Left forelimb (tissue), 1 donor: Measurements from ENCODE around the gene FBRS.
"Not testable (repeated sequence)": the region's sequence is repeated elsewhere in the genome, so short reads cannot be mapped to it uniquely, and the experiment has no call there.

Source experiments
- DNase-seq: peaks from one replicate; pipeline ENCODE4 v3.0.0-alpha.2; 2018; ENCODE audit warnings: low spot score

FBRS gene

DNA sequence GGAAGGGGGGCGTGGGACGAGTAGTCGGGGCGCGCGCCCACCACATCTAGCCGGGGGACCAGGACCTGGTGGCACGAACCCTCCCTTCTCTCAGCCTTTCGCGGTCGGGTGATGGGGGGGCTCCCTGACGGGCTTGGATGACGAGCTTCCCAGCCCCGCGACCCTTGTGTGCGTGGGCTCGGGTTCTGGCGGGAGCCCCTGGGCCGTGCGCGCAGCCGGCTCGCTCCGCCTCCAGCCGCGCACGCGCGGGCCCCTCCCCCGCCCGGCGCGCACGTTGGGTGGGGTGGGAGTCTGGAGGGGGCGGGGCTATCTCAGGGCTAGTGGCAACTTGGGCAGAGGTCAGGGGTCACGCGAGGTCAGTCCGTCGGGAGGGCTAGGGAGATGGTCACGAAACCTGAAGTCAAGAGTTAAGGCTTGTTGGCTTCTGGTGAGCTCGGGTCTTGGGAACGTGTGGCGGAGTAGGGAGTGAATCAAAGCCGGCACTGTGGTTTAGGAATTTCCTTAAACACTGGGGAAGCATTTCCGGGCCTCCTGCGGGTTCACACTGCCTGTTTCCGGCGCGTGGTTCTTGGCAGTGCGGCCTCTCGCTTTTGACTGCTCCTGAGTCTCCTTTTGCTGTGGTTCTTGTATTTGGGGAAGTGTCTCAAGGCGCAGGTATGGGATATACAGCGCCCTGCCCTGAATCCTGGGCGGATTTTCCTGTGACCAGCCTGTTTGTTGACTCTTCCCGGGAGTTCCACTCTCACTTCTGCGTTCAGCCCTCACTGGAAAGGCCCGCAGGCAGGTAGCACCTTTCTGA is 40.8 kb downstream of the FBRS start, which contains the start of gene SRCAP:
SRCAP (plus strand) TSS at position 356 of the 799 bp plus-strand sequence. CDS start 1,654 bp downstream, outside the sequence.
- DNase-seq = peak; percentile 89

DNA sequence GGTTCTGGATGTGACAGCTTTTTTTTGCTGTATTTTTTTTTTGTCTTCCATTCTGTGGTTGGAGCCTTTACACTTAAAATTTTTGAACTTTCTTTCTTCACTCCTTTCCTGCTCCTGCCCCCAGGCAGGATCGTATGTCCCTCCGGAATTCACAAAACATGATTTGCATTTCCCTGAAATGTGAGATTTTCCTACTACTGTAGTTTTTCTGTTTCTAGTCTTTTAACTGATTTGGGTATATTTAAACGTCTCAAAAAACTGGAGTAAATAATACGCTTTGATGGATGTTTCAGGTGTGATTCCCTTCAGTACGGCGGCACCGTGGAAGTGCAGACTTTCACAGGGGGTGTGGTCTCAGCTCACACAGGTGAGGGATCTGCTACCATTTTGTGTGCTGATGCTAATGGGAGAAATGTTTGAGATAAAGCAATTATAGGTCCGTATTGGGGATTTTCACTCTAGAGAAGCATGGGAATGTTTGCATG is 41.4 kb downstream of the FBRS start:
- no peak for DNase-seq

- DNase-seq = no peak
These were observed 42.3 kb downstream of the FBRS start for GRCh38 chr16:30700491-30700890.

- no peak for DNase-seq
These were observed 42.7 kb downstream of the FBRS start for GRCh38 chr16:30700971-30701370.

DNA sequence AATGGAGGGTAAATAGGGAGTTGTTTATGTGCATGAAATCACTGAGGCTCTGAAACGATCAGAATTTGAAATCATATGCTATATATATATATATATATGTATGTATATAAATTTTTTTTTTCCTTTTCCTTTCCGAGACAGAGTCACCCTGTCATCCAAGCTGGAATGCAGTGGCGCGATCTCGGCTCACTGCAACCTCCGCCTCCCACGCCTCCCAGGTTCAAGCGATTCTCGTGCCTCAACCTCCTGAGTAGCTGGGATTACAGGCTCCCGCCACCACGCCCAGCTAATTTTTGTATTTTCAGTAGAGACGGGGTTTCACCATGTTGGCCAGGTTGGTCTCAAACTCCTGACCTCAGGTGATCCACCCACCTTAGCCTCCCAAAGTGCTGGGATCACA is 44.8 kb downstream of the FBRS start:
- not testable (repeated sequence) for DNase-seq

GRCh38 chr16:30703971-30704370 is 45.7 kb downstream of the FBRS start:
- no peak for DNase-seq

- no peak for DNase-seq
These were observed 47.8 kb downstream of the FBRS start for GRCh38 chr16:30706046-30706445.

GRCh38 chr16:30710971-30711370 is 52.7 kb downstream of the FBRS start:
- no peak for DNase-seq

- DNase-seq = no peak
These were observed 53.5 kb downstream of the FBRS start for GRCh38 chr16:30711712-30712111.

- no peak for DNase-seq
These were observed 57.7 kb downstream of the FBRS start for GRCh38 chr16:30715750-30716445.

DNA sequence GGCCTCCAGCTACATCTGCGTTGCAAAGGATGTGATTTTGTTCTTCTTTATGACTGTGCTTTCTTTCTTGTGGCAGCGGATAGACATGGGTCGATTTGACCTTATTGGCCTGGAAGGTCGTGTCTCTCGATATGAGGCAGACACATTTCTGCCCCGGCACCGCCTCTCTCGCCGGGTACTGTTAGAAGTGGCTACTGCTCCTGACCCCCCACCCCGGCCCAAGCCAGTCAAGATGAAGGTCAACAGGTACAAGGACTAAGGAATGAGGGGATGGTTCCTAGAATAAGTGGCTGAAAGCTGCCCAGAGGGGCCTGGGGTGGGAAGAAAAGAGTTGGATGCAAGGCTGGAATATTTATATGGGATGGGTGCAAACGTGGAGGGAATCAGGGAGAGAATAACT is 61.9 kb downstream of the FBRS start:
- DNase-seq = no peak
